Rectal smooth muscle tissue (tissue), 1 donor: ENCODE results near the gene HNRNPA3.
"Not testable (repeated sequence)": the region's sequence is repeated elsewhere in the genome, so short reads cannot be mapped to it uniquely, and the experiment has no call there.

ENCODE experiments used
- H3K27ac ChIP-seq: one replicate; pipeline ENCODE4 v1.7.0; 2013; ENCODE audit warnings: low read depth, low read length, inconsistent platforms
- H3K27me3 ChIP-seq: one replicate; pipeline ENCODE4 v1.7.0; 2013; ENCODE audit warnings: low read length; ENCODE audit not compliant: control insufficient read depth, insufficient read depth
- H3K36me3 ChIP-seq: one replicate; pipeline ENCODE4 v1.7.0; 2013; ENCODE audit warnings: low read length; ENCODE audit not compliant: control insufficient read depth, insufficient read depth
- H3K4me1 ChIP-seq: one replicate; pipeline ENCODE4 v1.7.0; 2013; ENCODE audit warnings: low read length; ENCODE audit not compliant: control insufficient read depth, insufficient read depth
- H3K4me3 ChIP-seq: one replicate; pipeline ENCODE4 v1.7.0; 2013; ENCODE audit warnings: low read length
- H3K9ac ChIP-seq: one replicate; pipeline ENCODE4 v1.7.0; 2013; ENCODE audit warnings: low read length

HNRNPA3 gene

GRCh38 chr2:177243073-177243472, 30.5 kb downstream of the HNRNPA3 start:
- no peak overlapping the region for H3K4me3 ChIP-seq
- no peak overlapping the region for H3K9ac ChIP-seq
- H3K4me1 ChIP-seq, result peaks cover 53% of the 10 kb centered on the region
- H3K27ac ChIP-seq, result peak overlapping the region; percentile 87
- no peaks in the 10 kb centered on the region for H3K27me3 ChIP-seq
- no peaks in the 10 kb centered on the region for H3K36me3 ChIP-seq

- H3K27me3 ChIP-seq, result no peaks in the 10 kb centered on the region
- peak overlapping the region; percentile 87 for H3K27ac ChIP-seq
- no peak overlapping the region for H3K4me3 ChIP-seq
- no peaks in the 10 kb centered on the region for H3K36me3 ChIP-seq
- no peak overlapping the region for H3K9ac ChIP-seq
- H3K4me1 ChIP-seq, result peaks cover 49% of the 10 kb centered on the region
Observed at GRCh38 chr2:177243476-177243875, 30.9 kb downstream of the HNRNPA3 start.

GRCh38 chr2:177244244-177244771, 31.7 kb downstream of the HNRNPA3 start:
- Histone ChIP-seq H3K9ac (no peak overlapping the region), H3K4me1 (peaks cover 44% of the 10 kb centered on the region), H3K27ac (peak overlapping the region; percentile 24), H3K36me3 (no peaks in the 10 kb centered on the region), H3K4me3 (no peak overlapping the region), H3K27me3 (no peaks in the 10 kb centered on the region)

- H3K27me3 ChIP-seq, result no peaks in the 10 kb centered on the region
- H3K27ac ChIP-seq, result peak overlapping the region; percentile 48
- no peak overlapping the region for H3K4me3 ChIP-seq
- H3K36me3 ChIP-seq, result no peaks in the 10 kb centered on the region
- peaks cover 40% of the 10 kb centered on the region for H3K4me1 ChIP-seq
- no peak overlapping the region for H3K9ac ChIP-seq
Observed at GRCh38 chr2:177245010-177245422, 32.4 kb downstream of the HNRNPA3 start.

GRCh38 chr2:177246000-177246399, 33.4 kb downstream of the HNRNPA3 start:
- no peaks in the 10 kb centered on the region for H3K36me3 ChIP-seq
- H3K27me3 ChIP-seq, result no peaks in the 10 kb centered on the region
- H3K4me3 ChIP-seq, result no peak overlapping the region
- H3K4me1 ChIP-seq, result peaks cover 30% of the 10 kb centered on the region
- H3K27ac ChIP-seq, result peak overlapping the region; percentile 11
- no peak overlapping the region for H3K9ac ChIP-seq

- H3K9ac ChIP-seq, H3K27ac ChIP-seq, H3K36me3 ChIP-seq, H3K27me3 ChIP-seq, H3K4me3 ChIP-seq: not testable (repeated sequence)
- H3K4me1 ChIP-seq, result peaks cover 29% of the 10 kb centered on the region
Observed at GRCh38 chr2:177246523-177247030, 34.0 kb downstream of the HNRNPA3 start.

GRCh38 chr2:177247693-177248262, 35.2 kb downstream of the HNRNPA3 start:
- no peaks in the 10 kb centered on the region for H3K27me3 ChIP-seq
- H3K4me1 ChIP-seq, result peaks cover 19% of the 10 kb centered on the region
- no peaks in the 10 kb centered on the region for H3K36me3 ChIP-seq
- no peak overlapping the region for H3K4me3 ChIP-seq
- H3K9ac ChIP-seq, result no peak overlapping the region
- H3K27ac ChIP-seq, result no peak overlapping the region

- Histone ChIP-seq H3K27ac (no peak overlapping the region), H3K4me1 (peaks cover 13% of the 10 kb centered on the region), H3K4me3 (no peak overlapping the region), H3K27me3 (no peaks in the 10 kb centered on the region), H3K9ac (no peak overlapping the region), H3K36me3 (no peaks in the 10 kb centered on the region)
Observed at GRCh38 chr2:177249038-177249437, 36.4 kb downstream of the HNRNPA3 start.

GRCh38 chr2:177250461-177250860, 37.9 kb downstream of the HNRNPA3 start:
- peaks cover 11% of the 10 kb centered on the region for H3K4me1 ChIP-seq

GRCh38 chr2:177251165-177251542, 38.6 kb downstream of the HNRNPA3 start:
- H3K27ac ChIP-seq, result no peak overlapping the region
- no peak overlapping the region for H3K9ac ChIP-seq
- H3K27me3 ChIP-seq, result no peaks in the 10 kb centered on the region
- no peaks in the 10 kb centered on the region for H3K36me3 ChIP-seq
- peaks cover 11% of the 10 kb centered on the region for H3K4me1 ChIP-seq
- H3K4me3 ChIP-seq, result no peak overlapping the region

More at GRCh38 chr2:177250461-177250860, 37.9 kb downstream of the HNRNPA3 start:
- Histone ChIP-seq H3K36me3 (no peaks in the 10 kb centered on the region), H3K9ac (no peak overlapping the region), H3K27me3 (no peaks in the 10 kb centered on the region), H3K4me3 (no peak overlapping the region), H3K27ac (no peak overlapping the region)

- Histone ChIP-seq H3K27ac (no peak overlapping the region), H3K36me3 (no peaks in the 10 kb centered on the region), H3K27me3 (no peaks in the 10 kb centered on the region), H3K4me3 (no peak overlapping the region), H3K4me1 (peaks cover 18% of the 10 kb centered on the region), H3K9ac (no peak overlapping the region)
Observed at GRCh38 chr2:177252808-177253531, 40.4 kb downstream of the HNRNPA3 start.

GRCh38 chr2:177253704-177254103, 41.1 kb downstream of the HNRNPA3 start:
- Histone ChIP-seq H3K4me1 (peaks cover 18% of the 10 kb centered on the region), H3K36me3 (no peaks in the 10 kb centered on the region), H3K27me3 (no peaks in the 10 kb centered on the region), H3K4me3 (no peak overlapping the region), H3K27ac (no peak overlapping the region), H3K9ac (no peak overlapping the region)
